Jurkat, Clone E6-1 (cell line): Measurements from ENCODE around the gene SERPINB7.

ENCODE experiments used
- DNase-seq: peaks from one replicate; pipeline ENCODE4 v3.0.0-alpha.2; 2011; ENCODE audit warnings: low read depth, low spot score
- H3K4me3 ChIP-seq: 2 replicates; pipeline ENCODE4 v1.5.1; 2011; ENCODE audit warnings: mild to moderate bottlenecking, low read length, control low read depth, moderate library complexity

The SERPINB7 gene

GRCh38 chr18:63832470-63832869 is 57.3 kb downstream of the SERPINB7 start:
- DNase-seq, result no peak
- no peak overlapping the region for H3K4me3 ChIP-seq

GRCh38 chr18:63834471-63835113 is 59.4 kb downstream of the SERPINB7 start:
- no peak overlapping the region for H3K4me3 ChIP-seq
- no peak for DNase-seq

- no peak for DNase-seq
- H3K4me3 ChIP-seq, result no peak overlapping the region
Measured at GRCh38 chr18:63836456-63836855, 61.2 kb downstream of the SERPINB7 start.

- DNase-seq, result no peak
- H3K4me3 ChIP-seq, result no peak overlapping the region
Measured at GRCh38 chr18:63837590-63837989, 62.4 kb downstream of the SERPINB7 start.

GRCh38 chr18:63843008-63843407 is 67.8 kb downstream of the SERPINB7 start:
- no peak for DNase-seq
- H3K4me3 ChIP-seq, result no peak overlapping the region

- no peak overlapping the region for H3K4me3 ChIP-seq
- peak; percentile 17 for DNase-seq
Measured at GRCh38 chr18:63844254-63844653, 69.0 kb downstream of the SERPINB7 start.

GRCh38 chr18:63848159-63848558 is 72.9 kb downstream of the SERPINB7 start:
- peak; percentile 48 for DNase-seq
- no peak overlapping the region for H3K4me3 ChIP-seq

GRCh38 chr18:63850020-63850419 is 74.8 kb downstream of the SERPINB7 start:
- no peak for DNase-seq

GRCh38 chr18:63850636-63851035 is 75.4 kb downstream of the SERPINB7 start:
- no peak for DNase-seq
- no peak overlapping the region for H3K4me3 ChIP-seq

More at GRCh38 chr18:63850020-63850419, 74.8 kb downstream of the SERPINB7 start:
- H3K4me3 ChIP-seq, result no peak overlapping the region
